Liver (tissue), 3 donors: ENCODE measurements around the gene HOXC10.

Experiments
- EGR1 ChIP-seq, 2 donors: IDR thresholded peaks; 2 replicates each; pipeline ENCODE4 v1.6.1; 2016 to 2018; ENCODE audit warnings: antibody characterized with exemption in 2 of 2, low read depth in 2 of 2
- GABPA ChIP-seq, 2 donors: IDR thresholded peaks in 1 of 2; conservative IDR thresholded peaks in 1 of 2; 2 replicates each; pipeline ENCODE4 v1.6.1; 2016; ENCODE audit warnings: antibody characterized with exemption in 2 of 2, mild to moderate bottlenecking in 1 of 2, moderate library complexity in 1 of 2
- HNF4G ChIP-seq: IDR thresholded peaks from 2 replicates; pipeline ENCODE4 v1.6.1; 2016; ENCODE audit warnings: antibody characterized with exemption
- JUND ChIP-seq, 2 donors: IDR thresholded peaks; 2 replicates each; pipeline ENCODE4 v1.6.1; 2016; ENCODE audit warnings: antibody characterized with exemption in 2 of 2
- RAD21 ChIP-seq, 2 donors: IDR thresholded peaks; 2 replicates each; pipeline ENCODE4 v1.6.1; 2016; ENCODE audit warnings: antibody characterized with exemption in 2 of 2, mild to moderate bottlenecking in 2 of 2
- RXRA ChIP-seq, 2 donors: IDR thresholded peaks; 2 replicates each; pipeline ENCODE4 v1.6.1; 2017 to 2018; ENCODE audit warnings: antibody characterized with exemption in 2 of 2, mild to moderate bottlenecking in 1 of 2
- SP1 ChIP-seq: IDR thresholded peaks from 2 replicates; pipeline ENCODE4 v1.6.1; 2018; ENCODE audit warnings: antibody characterized with exemption, mild to moderate bottlenecking
- TAF1 ChIP-seq: conservative IDR thresholded peaks from 2 replicates; pipeline ENCODE4 v1.6.1; 2016; ENCODE audit warnings: antibody characterized with exemption, mild to moderate bottlenecking
- YY1 ChIP-seq: IDR thresholded peaks from 2 replicates; pipeline ENCODE4 v1.6.1; 2016; ENCODE audit warnings: antibody characterized with exemption, mild to moderate bottlenecking
- TF ChIP-seq, protein P1 (sequence below): IDR thresholded peaks from 2 replicates; pipeline ENCODE4 v1.6.1; 2016; ENCODE audit warnings: antibody characterized with exemption
- TF ChIP-seq, protein P2 (sequence below): fragments of 150-350 bp; IDR thresholded peaks from 2 replicates; pipeline ENCODE4 v1.5.1; 2017; ENCODE audit warnings: improper control_type of control experiment, low read depth, low read length; ENCODE audit not compliant: missing input control
- TF ChIP-seq, protein P3 (sequence below): IDR thresholded peaks from 2 replicates; pipeline ENCODE4 v1.6.1; 2016; ENCODE audit warnings: antibody characterized with exemption
- TF ChIP-seq, protein P4 (sequence below): IDR thresholded peaks from 2 replicates; pipeline ENCODE4 v1.6.1; 2016; ENCODE audit warnings: antibody characterized with exemption, mild to moderate bottlenecking
- TF ChIP-seq, protein P5 (sequence below): IDR thresholded peaks from 2 replicates; pipeline ENCODE4 v1.6.1; 2016; ENCODE audit warnings: antibody characterized with exemption
- donor health status: healthy.
- donor health status: healthy.

DNA sequence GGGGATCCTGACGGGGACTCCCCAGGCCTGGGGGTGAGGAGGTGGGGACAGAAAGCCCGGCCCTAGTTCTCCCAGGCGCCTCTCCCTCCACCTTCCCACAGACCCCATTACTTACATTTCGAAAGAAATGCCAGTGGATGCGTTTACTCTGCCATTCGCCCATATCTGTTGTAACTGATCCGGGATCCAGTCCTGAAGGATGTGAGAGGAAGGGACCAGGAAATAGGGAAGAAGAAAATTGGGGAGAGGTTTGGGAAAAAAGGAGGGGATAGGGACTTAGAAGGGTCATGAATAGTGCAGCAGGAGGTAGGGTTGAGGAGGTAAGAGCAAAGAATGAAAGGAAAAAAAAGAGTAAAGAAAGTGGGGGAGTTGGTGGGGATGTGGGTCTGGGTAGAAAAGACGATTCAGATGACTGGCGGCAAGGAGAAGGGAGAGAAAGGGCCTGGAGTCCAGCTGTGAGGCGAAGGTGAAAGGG, 29.1 kb upstream of the HOXC10 start:
- TF ChIP-seq, protein P1, sequence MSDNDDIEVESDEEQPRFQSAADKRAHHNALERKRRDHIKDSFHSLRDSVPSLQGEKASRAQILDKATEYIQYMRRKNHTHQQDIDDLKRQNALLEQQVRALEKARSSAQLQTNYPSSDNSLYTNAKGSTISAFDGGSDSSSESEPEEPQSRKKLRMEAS, result no peak
- TF ChIP-seq, protein P2, sequence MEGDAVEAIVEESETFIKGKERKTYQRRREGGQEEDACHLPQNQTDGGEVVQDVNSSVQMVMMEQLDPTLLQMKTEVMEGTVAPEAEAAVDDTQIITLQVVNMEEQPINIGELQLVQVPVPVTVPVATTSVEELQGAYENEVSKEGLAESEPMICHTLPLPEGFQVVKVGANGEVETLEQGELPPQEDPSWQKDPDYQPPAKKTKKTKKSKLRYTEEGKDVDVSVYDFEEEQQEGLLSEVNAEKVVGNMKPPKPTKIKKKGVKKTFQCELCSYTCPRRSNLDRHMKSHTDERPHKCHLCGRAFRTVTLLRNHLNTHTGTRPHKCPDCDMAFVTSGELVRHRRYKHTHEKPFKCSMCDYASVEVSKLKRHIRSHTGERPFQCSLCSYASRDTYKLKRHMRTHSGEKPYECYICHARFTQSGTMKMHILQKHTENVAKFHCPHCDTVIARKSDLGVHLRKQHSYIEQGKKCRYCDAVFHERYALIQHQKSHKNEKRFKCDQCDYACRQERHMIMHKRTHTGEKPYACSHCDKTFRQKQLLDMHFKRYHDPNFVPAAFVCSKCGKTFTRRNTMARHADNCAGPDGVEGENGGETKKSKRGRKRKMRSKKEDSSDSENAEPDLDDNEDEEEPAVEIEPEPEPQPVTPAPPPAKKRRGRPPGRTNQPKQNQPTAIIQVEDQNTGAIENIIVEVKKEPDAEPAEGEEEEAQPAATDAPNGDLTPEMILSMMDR, result no peak
- no peak for TF ChIP-seq GABPA (IDR thresholded peaks at IDR 0.05 in 1 of 2, conservative IDR thresholded peaks at IDR 0.05 in 1 of 2)
- no peak for TF ChIP-seq RAD21 (IDR thresholded peaks at IDR 0.05)
- TF ChIP-seq TAF1, result no peak
- TF ChIP-seq, protein P3, sequence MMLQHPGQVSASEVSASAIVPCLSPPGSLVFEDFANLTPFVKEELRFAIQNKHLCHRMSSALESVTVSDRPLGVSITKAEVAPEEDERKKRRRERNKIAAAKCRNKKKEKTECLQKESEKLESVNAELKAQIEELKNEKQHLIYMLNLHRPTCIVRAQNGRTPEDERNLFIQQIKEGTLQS, result no peak
- TF ChIP-seq YY1, result no peak
- no peak for TF ChIP-seq HNF4G
- TF ChIP-seq, protein P4, sequence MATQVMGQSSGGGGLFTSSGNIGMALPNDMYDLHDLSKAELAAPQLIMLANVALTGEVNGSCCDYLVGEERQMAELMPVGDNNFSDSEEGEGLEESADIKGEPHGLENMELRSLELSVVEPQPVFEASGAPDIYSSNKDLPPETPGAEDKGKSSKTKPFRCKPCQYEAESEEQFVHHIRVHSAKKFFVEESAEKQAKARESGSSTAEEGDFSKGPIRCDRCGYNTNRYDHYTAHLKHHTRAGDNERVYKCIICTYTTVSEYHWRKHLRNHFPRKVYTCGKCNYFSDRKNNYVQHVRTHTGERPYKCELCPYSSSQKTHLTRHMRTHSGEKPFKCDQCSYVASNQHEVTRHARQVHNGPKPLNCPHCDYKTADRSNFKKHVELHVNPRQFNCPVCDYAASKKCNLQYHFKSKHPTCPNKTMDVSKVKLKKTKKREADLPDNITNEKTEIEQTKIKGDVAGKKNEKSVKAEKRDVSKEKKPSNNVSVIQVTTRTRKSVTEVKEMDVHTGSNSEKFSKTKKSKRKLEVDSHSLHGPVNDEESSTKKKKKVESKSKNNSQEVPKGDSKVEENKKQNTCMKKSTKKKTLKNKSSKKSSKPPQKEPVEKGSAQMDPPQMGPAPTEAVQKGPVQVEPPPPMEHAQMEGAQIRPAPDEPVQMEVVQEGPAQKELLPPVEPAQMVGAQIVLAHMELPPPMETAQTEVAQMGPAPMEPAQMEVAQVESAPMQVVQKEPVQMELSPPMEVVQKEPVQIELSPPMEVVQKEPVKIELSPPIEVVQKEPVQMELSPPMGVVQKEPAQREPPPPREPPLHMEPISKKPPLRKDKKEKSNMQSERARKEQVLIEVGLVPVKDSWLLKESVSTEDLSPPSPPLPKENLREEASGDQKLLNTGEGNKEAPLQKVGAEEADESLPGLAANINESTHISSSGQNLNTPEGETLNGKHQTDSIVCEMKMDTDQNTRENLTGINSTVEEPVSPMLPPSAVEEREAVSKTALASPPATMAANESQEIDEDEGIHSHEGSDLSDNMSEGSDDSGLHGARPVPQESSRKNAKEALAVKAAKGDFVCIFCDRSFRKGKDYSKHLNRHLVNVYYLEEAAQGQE, result no peak
- TF ChIP-seq SP1, result no peak
- TF ChIP-seq JUND (IDR thresholded peaks at IDR 0.05), result no peak
- TF ChIP-seq, protein P5, sequence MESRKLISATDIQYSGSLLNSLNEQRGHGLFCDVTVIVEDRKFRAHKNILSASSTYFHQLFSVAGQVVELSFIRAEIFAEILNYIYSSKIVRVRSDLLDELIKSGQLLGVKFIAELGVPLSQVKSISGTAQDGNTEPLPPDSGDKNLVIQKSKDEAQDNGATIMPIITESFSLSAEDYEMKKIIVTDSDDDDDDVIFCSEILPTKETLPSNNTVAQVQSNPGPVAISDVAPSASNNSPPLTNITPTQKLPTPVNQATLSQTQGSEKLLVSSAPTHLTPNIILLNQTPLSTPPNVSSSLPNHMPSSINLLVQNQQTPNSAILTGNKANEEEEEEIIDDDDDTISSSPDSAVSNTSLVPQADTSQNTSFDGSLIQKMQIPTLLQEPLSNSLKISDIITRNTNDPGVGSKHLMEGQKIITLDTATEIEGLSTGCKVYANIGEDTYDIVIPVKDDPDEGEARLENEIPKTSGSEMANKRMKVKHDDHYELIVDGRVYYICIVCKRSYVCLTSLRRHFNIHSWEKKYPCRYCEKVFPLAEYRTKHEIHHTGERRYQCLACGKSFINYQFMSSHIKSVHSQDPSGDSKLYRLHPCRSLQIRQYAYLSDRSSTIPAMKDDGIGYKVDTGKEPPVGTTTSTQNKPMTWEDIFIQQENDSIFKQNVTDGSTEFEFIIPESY, result no peak
- no peak for TF ChIP-seq RXRA (IDR thresholded peaks at IDR 0.05)
- no peak for TF ChIP-seq EGR1 (IDR thresholded peaks at IDR 0.05; ENCODE audit: low read depth in 2 of 2)
